Psoas muscle (tissue), 8 donors: ENCODE results near the gene RRBP1. TPM values are rescaled to one million over a fixed set of nuclear protein-coding genes. Genes with fewer than 3 reads are reported as not detected.
A peak's percentile ranks its signal among the peaks of the same experiment; 100 is the strongest.

ENCODE experiments used
- ATAC-seq, 4 donors: fragments of 200-7000 bp; cut with Tn5 transposase; one replicate each; pipeline ENCODE4 v1.9.1; 2020; ENCODE audit warnings: moderate library complexity in 3 of 4, mild to moderate bottlenecking in 2 of 4
- DNase-seq, 2 donors: peaks; one replicate each; pipeline ENCODE4 v3.0.0-alpha.2; 2020
- H3K27ac ChIP-seq: fragments of 200-600 bp; one replicate; pipeline ENCODE4 v1.8.0; 2022
- H3K27me3 ChIP-seq, 3 donors: fragments of 200-600 bp in 1 of 3; one replicate each; pipeline versions ENCODE4 v1.6.1 to v1.8.0; 2013 to 2022; ENCODE audit warnings: low read length in 2 of 3, mild to moderate bottlenecking in 2 of 3, moderate library complexity in 1 of 3; ENCODE audit not compliant: insufficient read depth in 3 of 3
- H3K36me3 ChIP-seq, 2 donors: fragments of 200-600 bp in 1 of 2; one replicate each; pipeline versions ENCODE4 v1.6.1 to v1.8.0; 2013 to 2022; ENCODE audit warnings: low read depth in 1 of 2, mild to moderate bottlenecking in 1 of 2, moderate library complexity in 1 of 2; ENCODE audit not compliant: insufficient read depth in 1 of 2
- H3K4me1 ChIP-seq: fragments of 200-600 bp; one replicate; pipeline ENCODE4 v1.8.0; 2022
- H3K4me3 ChIP-seq: fragments of 200-600 bp; one replicate; pipeline ENCODE4 v1.8.0; 2022; ENCODE audit warnings: mild to moderate bottlenecking
- H3K9me3 ChIP-seq: fragments of 200-600 bp; one replicate; pipeline ENCODE4 v1.8.0; 2022
- WGBS, 3 donors: extraction: QIAGEN DNeasy Blood & Tissue Kit; methylation state at CpG; one replicate each; pipeline versions ENCODE4 v1.1.6 to v1.1.7; 2013; 5-methylcytosine and 5-hydroxymethylcytosine counted together
- intact Hi-C, 2 donors: fragments of 100-400 bp; cut with DNase I; formaldehyde crosslinking; loops; one replicate each; pipeline versions ENCODE4 v1.11.0 to v1.14.2; 2022
- polyA plus RNA-seq, 3 donors: library from polyadenylated mRNA; stranded (reverse); fragments of 200-250 nt; gene quantifications; one replicate each; pipeline ENCODE4 v1.2.3, GENCODE V29; 2013
- total RNA-seq, 4 donors: library from RNA; stranded (reverse); fragmentation: NEBNext Ultra II Directional in 2 of 4; extraction: Animal tissue kit (Norgen Biotek cat#: 25700) in 2 of 4; gene quantifications; one replicate each; pipeline versions ENCODE4 v1.2.1 to v1.2.4, GENCODE V29; 2021 to 2023
- TF ChIP-seq, protein P1 (sequence below): fragments of 200-600 bp; IDR thresholded peaks from one replicate; pipeline ENCODE4 v1.8.0; 2022; ENCODE audit warnings: antibody characterized with exemption
- donor health status: healthy with polysubstance abuse.
- donor health status: DM: no; HTN: no; CAD: no; lungs with moderate emphysema.
- donor health status: Bipolar disorder and iron deficiency.
- donor health status: healthy.
- donor health status: DM: yes; HTN: yes; CAD: no.
- donor health status: DM: no; HTN: no; CAD: no.
- donor health status: DM: no; HTN: no; CAD: no.
- donor health status: DM: yes; HTN: yes; CAD: no.

RRBP1 gene
- total and polyA plus RNA-seq, 7 donors: 14.2 to 40.8 (median 21.8) TPM

DNA sequence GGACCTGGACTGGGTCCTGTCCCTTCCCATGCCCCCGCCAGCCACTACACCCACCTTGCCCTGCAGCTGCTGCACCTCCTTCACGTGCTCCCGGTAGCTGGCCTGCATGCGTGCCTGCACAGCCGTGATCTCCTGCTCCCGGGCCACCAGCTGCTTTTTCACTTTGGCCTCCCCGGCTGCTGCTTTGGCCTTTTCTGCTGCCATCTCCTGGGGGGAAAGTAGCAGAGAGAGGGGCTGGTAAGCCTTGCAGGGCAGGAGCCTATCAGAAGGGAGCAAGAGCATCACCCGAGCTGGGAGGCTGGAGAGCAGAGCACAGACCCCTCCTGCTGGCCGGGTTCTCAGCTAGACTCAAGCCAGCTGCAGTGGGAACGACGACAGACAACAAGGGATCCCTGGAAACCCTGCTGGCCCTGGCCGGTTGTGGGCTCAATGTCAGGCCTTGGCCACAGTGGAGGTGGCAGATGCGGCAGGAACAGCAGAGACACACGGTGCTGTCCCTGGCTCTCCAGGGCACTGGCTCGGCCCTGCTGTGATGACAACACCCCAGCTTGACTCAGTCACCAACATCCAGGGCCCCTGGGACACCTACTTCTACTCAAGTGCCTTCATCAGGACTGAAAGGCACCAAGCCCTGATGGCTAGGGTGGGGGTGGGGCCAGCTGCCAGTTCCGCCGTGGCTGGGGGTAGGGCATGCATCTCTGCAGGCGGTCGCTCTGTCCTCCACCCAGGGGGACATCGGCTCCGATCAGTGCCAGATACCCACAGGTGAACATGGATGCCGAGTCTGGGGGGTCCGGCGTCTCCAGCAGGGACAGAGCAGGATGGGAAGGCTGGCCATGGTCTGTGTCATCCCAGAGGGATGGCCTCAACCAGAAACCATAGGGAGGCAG, 45.3 kb downstream of the RRBP1 start:
- DNase-seq: no peak
- 50 to 61% (median 53%) methylated on average over 23 to 24 of the region's 24 CpGs for WGBS, 3 donors

DNA sequence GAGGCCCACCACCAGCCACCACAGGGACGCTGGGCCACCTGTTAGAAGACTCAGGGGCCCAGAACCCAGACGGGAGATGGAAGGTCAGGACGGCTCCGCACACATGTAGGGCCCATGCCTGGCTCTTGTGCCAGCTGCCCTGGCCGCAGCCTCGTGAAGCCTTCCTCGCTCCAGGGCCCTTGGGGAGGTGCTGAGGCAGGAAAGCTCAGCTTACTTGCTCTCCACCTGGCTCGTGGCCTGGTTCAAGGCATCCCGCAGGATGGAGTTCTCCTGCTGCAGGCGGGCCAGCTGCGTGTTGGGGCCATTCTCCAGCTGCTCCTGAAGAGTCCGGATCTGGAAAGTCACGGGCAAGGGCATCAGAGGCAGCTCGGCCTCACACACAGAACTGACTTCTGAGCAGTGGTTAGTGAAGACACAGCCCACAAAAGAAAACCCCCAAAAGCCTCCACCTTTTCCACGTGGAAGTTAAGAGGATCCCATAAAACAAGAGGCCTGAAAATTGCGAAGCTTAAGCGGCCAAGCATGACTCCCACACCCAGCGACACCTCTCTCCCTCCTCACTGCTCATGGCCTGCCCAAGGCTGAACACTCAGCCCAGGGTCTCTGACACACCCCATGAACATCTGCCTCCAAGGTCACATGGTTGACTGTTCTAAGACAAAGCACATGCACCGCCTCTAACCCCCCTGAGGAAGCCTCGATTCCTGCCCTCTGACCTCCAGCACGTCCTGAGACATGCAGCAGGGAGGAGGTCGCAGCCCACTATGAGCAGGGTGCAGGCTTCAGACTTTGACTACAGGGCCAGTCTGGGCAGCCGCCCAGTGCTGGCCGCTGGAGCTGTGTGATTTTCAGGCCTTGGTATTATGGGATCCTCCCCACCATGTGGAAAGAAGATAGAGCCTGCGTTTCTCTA, 46.5 kb downstream of the RRBP1 start:
- no peaks in the 10 kb centered on the region for H3K27me3 ChIP-seq
- TF ChIP-seq, protein P1, sequence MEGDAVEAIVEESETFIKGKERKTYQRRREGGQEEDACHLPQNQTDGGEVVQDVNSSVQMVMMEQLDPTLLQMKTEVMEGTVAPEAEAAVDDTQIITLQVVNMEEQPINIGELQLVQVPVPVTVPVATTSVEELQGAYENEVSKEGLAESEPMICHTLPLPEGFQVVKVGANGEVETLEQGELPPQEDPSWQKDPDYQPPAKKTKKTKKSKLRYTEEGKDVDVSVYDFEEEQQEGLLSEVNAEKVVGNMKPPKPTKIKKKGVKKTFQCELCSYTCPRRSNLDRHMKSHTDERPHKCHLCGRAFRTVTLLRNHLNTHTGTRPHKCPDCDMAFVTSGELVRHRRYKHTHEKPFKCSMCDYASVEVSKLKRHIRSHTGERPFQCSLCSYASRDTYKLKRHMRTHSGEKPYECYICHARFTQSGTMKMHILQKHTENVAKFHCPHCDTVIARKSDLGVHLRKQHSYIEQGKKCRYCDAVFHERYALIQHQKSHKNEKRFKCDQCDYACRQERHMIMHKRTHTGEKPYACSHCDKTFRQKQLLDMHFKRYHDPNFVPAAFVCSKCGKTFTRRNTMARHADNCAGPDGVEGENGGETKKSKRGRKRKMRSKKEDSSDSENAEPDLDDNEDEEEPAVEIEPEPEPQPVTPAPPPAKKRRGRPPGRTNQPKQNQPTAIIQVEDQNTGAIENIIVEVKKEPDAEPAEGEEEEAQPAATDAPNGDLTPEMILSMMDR: no peak
- peak; percentile 24 to 46 (median 30) for ATAC-seq
- intact Hi-C loops: no loop called here
- DNase-seq: no peak
- 55 to 63% (median 61%) methylated on average over 24 to 25 of the region's 25 CpGs for WGBS, 3 donors
- no peak overlapping the region for H3K4me3 ChIP-seq
- peaks cover 0 to 71% of the 10 kb centered on the region in 2 donors for H3K36me3 ChIP-seq
- H3K9me3 ChIP-seq: no peaks in the 10 kb centered on the region
- H3K4me1 ChIP-seq: peaks cover 11% of the 10 kb centered on the region
- H3K27ac ChIP-seq: no peak overlapping the region

More for the DNA sequence above, 45.3 kb downstream of the RRBP1 start:
- Histone ChIP-seq H3K27ac (no peak overlapping the region), H3K4me3 (no peak overlapping the region), H3K9me3 (no peaks in the 10 kb centered on the region), H3K4me1 (peaks cover 19% of the 10 kb centered on the region), H3K36me3 (peaks cover 0 to 69% of the 10 kb centered on the region in 2 donors), H3K27me3 (no peaks in the 10 kb centered on the region)
- peak in 2 of 4 donors; percentile 11 to 25 for ATAC-seq
- intact Hi-C loops: no loop called here
- TF ChIP-seq, protein P1: no peak

DNA sequence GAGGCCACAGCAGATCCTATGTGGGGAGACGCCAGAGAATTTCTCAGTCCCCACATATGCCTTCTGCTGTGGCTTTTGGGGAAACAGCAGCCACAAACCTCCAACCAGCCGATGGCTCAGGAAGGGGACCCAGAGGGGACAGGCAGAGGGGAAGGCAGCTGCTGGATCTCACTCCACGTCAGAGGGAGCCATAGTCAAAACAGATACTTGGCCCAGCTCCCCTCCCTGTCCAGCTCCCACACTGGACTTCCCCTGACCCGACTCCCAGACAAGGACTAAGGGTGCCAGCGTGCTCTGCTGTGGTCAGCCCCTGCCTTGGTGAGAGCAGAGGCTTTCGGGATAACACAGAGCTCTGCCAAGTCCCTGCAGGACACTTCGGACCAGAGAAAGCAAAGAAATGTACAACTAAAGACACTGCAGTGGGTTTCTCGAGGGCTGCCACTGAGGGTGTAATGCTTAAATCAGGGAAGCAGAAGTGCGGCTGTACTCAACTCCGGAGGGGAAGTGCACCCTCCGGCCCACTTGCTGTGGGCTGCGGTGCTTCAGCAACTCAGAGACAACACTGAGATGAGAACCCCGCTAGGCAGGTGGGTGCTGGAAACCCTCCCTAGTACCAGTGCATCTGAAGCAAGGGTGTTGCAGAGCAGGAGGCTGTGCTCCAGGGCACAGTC, 47.2 kb downstream of the RRBP1 start:
- WGBS, 3 donors: 63 to 71% (median 69%) methylated on average over 13 of the region's 13 CpGs
- no peaks in the 10 kb centered on the region for H3K27me3 ChIP-seq
- ATAC-seq: peak in 2 of 4 donors; percentile 25 to 35
- intact Hi-C loops: no loop called here
- H3K36me3 ChIP-seq: peaks cover 0 to 71% of the 10 kb centered on the region in 2 donors
- H3K4me3 ChIP-seq: no peak overlapping the region
- no peak for DNase-seq
- H3K4me1 ChIP-seq: peaks cover 10% of the 10 kb centered on the region
- no peak overlapping the region for H3K27ac ChIP-seq
- H3K9me3 ChIP-seq: no peaks in the 10 kb centered on the region
- TF ChIP-seq, protein P1: no peak

DNA sequence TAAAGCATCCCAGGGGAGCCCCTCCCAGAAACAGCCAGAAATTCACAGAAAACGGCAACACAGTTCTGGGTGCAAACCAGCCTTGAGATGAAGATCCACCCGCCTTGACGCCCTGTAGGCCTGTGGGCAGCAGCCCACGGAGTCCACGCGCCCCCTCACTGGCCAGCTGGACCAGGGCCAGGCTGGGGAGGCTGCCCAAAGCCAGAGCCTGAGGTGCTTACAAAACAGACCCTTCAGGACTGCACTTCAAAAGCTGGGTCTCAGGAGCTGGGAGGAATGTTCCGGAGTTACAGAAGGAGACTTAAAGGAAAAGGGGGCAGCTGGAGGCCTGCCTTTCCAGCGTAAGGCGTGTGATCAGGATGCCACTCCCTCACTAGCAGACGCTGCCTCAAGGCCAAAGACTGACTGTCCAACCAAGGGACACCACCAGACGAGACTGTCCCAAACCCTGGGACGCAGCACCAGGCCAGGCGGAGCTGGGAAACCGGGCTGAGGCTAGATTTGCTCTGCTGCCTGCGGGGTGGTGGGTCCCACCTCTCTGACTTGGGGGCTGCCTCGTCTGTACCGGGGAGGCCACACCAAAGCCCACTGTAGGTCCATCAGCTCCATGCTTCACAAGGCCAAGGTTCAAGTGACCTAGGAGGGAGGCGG, 48.1 kb downstream of the RRBP1 start:
- DNase-seq (no peak), ATAC-seq (no peak)
- H3K27ac ChIP-seq: no peak overlapping the region
- peaks cover 0 to 72% of the 10 kb centered on the region in 2 donors for H3K36me3 ChIP-seq
- H3K27me3 ChIP-seq: no peaks in the 10 kb centered on the region
- 72 to 79% (median 77%) methylated on average over 18 of the region's 18 CpGs for WGBS, 3 donors
- TF ChIP-seq, protein P1: no peak
- no peaks in the 10 kb centered on the region for H3K9me3 ChIP-seq
- H3K4me3 ChIP-seq: no peak overlapping the region
- H3K4me1 ChIP-seq: peaks cover 9% of the 10 kb centered on the region
- intact Hi-C loops: no loop called here
